Smooth muscle cell (in vitro differentiated cells): ENCODE measurements around the gene ZSCAN5C. TPM values are rescaled to one million over a fixed set of nuclear protein-coding genes. Genes with fewer than 3 reads are reported as not detected.
"Not testable (repeated sequence)": the region's sequence is repeated elsewhere in the genome, so short reads cannot be mapped to it uniquely, and the experiment has no call there.

ENCODE experiments used
- DNase-seq: peaks from one replicate; lab custom pipeline; 2025; ENCODE audit not compliant: unreplicated experiment; lab: John Stamatoyannopoulos, UW
- H2AFZ ChIP-seq: fragments of 200-600 bp; sonication (generic); 2 replicates; pipeline ENCODE4 v1.6.0; 2016; ENCODE audit warnings: antibody characterized with exemption, low read depth, mild to moderate bottlenecking
- H3F3A ChIP-seq: fragments of 200-600 bp; sonication (generic); 2 replicates; pipeline ENCODE4 v1.6.0; 2017; ENCODE audit warnings: antibody characterized with exemption, low read depth
- H3K27ac ChIP-seq: fragments of 200-600 bp; sonication (generic); 2 replicates; pipeline ENCODE4 v1.5.1; 2016; ENCODE audit warnings: low read depth, mild to moderate bottlenecking
- H3K27me3 ChIP-seq: fragments of 200-600 bp; sonication (generic); 2 replicates; pipeline ENCODE4 v1.6.1; 2016; ENCODE audit warnings: low read depth, mild to moderate bottlenecking
- H3K36me3 ChIP-seq: fragments of 200-600 bp; sonication (generic); 2 replicates; pipeline ENCODE4 v1.5.1; 2016; ENCODE audit warnings: low read depth
- H3K4me1 ChIP-seq: fragments of 200-600 bp; sonication (generic); 2 replicates; pipeline ENCODE4 v1.5.1; 2016; ENCODE audit warnings: low read depth
- H3K4me2 ChIP-seq: fragments of 200-600 bp; sonication (generic); 2 replicates; pipeline ENCODE4 v1.6.0; 2016; ENCODE audit warnings: mild to moderate bottlenecking
- H3K4me3 ChIP-seq: fragments of 200-600 bp; sonication (generic); 2 replicates; pipeline ENCODE4 v1.5.1; 2016; ENCODE audit warnings: mild to moderate bottlenecking
- H3K79me2 ChIP-seq: fragments of 200-600 bp; sonication (generic); 2 replicates; pipeline ENCODE4 v1.6.0; 2016; ENCODE audit warnings: low read depth, mild to moderate bottlenecking
- H3K9ac ChIP-seq: fragments of 200-600 bp; sonication (generic); 2 replicates; pipeline ENCODE4 v1.6.0; 2016; ENCODE audit warnings: low read depth
- H3K9me3 ChIP-seq: fragments of 200-600 bp; sonication (generic); replicated peaks from 2 replicates; pipeline ENCODE4 v1.5.1; 2016; ENCODE audit warnings: low read depth
- H4K20me1 ChIP-seq: fragments of 200-600 bp; sonication (generic); 2 replicates; pipeline ENCODE4 v1.6.0; 2016; ENCODE audit warnings: low read depth
- CTCF ChIP-seq: fragments of 200-600 bp; sonication (generic); IDR thresholded peaks from 2 replicates; pipeline ENCODE4 v1.5.1; 2017; ENCODE audit warnings: borderline replicate concordance, mild to moderate bottlenecking, antibody characterized with exemption; ENCODE audit not compliant: insufficient read depth, poor library complexity, severe bottlenecking
- WGBS: methylation state at CpG from one replicate; pipeline ENCODE4 v1.1.7; 2016; ENCODE audit warnings: low lambda C conversion rate; 5-methylcytosine and 5-hydroxymethylcytosine counted together
- polyA plus RNA-seq: library from polyadenylated mRNA; unstranded; fragments of >200 nt; fragmentation: Nextera tagmentation; extraction: Ambion mirVana; gene quantifications from 2 replicates; pipeline ENCODE4 v1.2.1, GENCODE V29; 2016
- total RNA-seq: library from RNA; depleted of rRNA; stranded (reverse); fragments of >200 nt; gene quantifications from 2 replicates; pipeline ENCODE4 v1.2.3, GENCODE V29; 2014

Gene ZSCAN5C
- total and polyA plus RNA-seq, 2 experiments from 2014 or later, result not detected

- Histone ChIP-seq H3K79me2 (no peaks in the 10 kb centered on the region), H3K9ac (no peak overlapping the region), H3K9me3 (no peaks in the 10 kb centered on the region), H3K27me3 (no peaks in the 10 kb centered on the region), H3K4me2 (no peak overlapping the region), H3K4me1 (no peaks in the 10 kb centered on the region), H3K36me3 (no peaks in the 10 kb centered on the region), H3F3A (no peaks in the 10 kb centered on the region), H3K27ac (no peak overlapping the region), H3K4me3 (no peak overlapping the region), H4K20me1 (no peaks in the 10 kb centered on the region), H2AFZ (no peak overlapping the region)
- no peak for DNase-seq
- no peak for TF ChIP-seq CTCF
- 87% methylated on average over 12 of the region's 12 CpGs for WGBS
Measured at GRCh38 chr19:56209091-56209490, 7.0 kb downstream of the ZSCAN5C start.

- H3K9me3 ChIP-seq, DNase-seq, H3F3A ChIP-seq, H3K9ac ChIP-seq, H3K4me2 ChIP-seq, H3K36me3 ChIP-seq, H2AFZ ChIP-seq, H3K4me1 ChIP-seq, H3K27ac ChIP-seq, H3K4me3 ChIP-seq, H4K20me1 ChIP-seq, H3K27me3 ChIP-seq, H3K79me2 ChIP-seq: not testable (repeated sequence)
- 91% methylated on average over 9 of the region's 9 CpGs for WGBS
Measured at GRCh38 chr19:56210036-56210435, 8.0 kb downstream of the ZSCAN5C start.

- no peaks in the 10 kb centered on the region for H3F3A ChIP-seq
- TF ChIP-seq CTCF, result no peak
- no peaks in the 10 kb centered on the region for H4K20me1 ChIP-seq
- no peaks in the 10 kb centered on the region for H3K4me1 ChIP-seq
- no peak overlapping the region for H3K4me3 ChIP-seq
- no peak overlapping the region for H3K9ac ChIP-seq
- 65% methylated on average over 4 of the region's 4 CpGs for WGBS
- no peaks in the 10 kb centered on the region for H3K36me3 ChIP-seq
- H3K79me2 ChIP-seq, result no peaks in the 10 kb centered on the region
- H3K27ac ChIP-seq, result no peak overlapping the region
- H2AFZ ChIP-seq, result no peak overlapping the region
- H3K27me3 ChIP-seq, result no peaks in the 10 kb centered on the region
- H3K4me2 ChIP-seq, result no peak overlapping the region
- DNase-seq, result no peak
- no peaks in the 10 kb centered on the region for H3K9me3 ChIP-seq
Measured at GRCh38 chr19:56211718-56212117, 9.6 kb downstream of the ZSCAN5C start.

GRCh38 chr19:56217039-56217949 is 15.2 kb downstream of the ZSCAN5C start:
- WGBS, result 22% methylated on average over 79 of the region's 79 CpGs
- Histone ChIP-seq H2AFZ (peak overlapping the region; percentile 87), H3K9me3 (no peaks in the 10 kb centered on the region), H4K20me1 (no peaks in the 10 kb centered on the region), H3K79me2 (no peaks in the 10 kb centered on the region), H3K27me3 (no peaks in the 10 kb centered on the region), H3K4me3 (peak overlapping the region; percentile 45), H3K36me3 (no peaks in the 10 kb centered on the region), H3K9ac (no peak overlapping the region), H3F3A (no peaks in the 10 kb centered on the region), H3K4me2 (peak overlapping the region; percentile 84), H3K27ac (no peak overlapping the region), H3K4me1 (no peaks in the 10 kb centered on the region)
- no peak for TF ChIP-seq CTCF
- no peak for DNase-seq
